Right lobe of liver (tissue), 4 donors: Measurements from ENCODE around the gene CHN1.

Source experiments
- POLR2A ChIP-seq: fragments of 450-650 bp; IDR thresholded peaks from one replicate; pipeline ENCODE4 v1.6.1; 2017; ENCODE audit warnings: antibody characterized with exemption, mild to moderate bottlenecking
- TF ChIP-seq, protein P1 (sequence below), 4 donors: fragments of 200-600 bp in 3 of 4; fragments of 450-650 bp in 1 of 4; IDR thresholded peaks; one replicate each; pipeline versions ENCODE4 v1.5.1 to v1.8.0; 2016 to 2022; ENCODE audit warnings: antibody characterized with exemption in 4 of 4, mild to moderate bottlenecking in 2 of 4
- donor health status: DM: no; HTN: no; CAD: no.
- donor health status: DM: no; HTN: no; CAD: no.
- donor health status: DM: no; HTN: yes; CAD: no.

DNA sequence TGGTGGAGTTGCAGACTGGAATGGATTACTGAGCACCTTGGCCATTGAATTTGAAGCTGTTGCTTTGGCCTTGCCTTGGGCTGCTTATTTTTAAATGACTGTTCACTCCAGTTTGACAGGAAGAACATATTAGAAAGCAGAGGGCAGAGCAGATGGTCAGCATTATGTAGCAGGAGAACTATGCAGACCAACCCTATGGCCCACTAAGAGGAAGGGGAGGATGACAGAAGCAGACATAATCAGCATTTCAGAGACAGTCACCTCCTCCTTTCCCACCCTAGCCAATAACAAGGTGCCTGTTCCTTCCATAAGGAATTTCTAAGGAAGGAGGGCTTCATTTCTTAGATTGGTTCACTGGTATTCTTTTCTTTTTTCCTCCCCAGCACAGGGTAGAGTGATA lies 243.3 kb downstream of the CHN1 start:
- TF ChIP-seq POLR2A = no peak
- TF ChIP-seq, protein P1, sequence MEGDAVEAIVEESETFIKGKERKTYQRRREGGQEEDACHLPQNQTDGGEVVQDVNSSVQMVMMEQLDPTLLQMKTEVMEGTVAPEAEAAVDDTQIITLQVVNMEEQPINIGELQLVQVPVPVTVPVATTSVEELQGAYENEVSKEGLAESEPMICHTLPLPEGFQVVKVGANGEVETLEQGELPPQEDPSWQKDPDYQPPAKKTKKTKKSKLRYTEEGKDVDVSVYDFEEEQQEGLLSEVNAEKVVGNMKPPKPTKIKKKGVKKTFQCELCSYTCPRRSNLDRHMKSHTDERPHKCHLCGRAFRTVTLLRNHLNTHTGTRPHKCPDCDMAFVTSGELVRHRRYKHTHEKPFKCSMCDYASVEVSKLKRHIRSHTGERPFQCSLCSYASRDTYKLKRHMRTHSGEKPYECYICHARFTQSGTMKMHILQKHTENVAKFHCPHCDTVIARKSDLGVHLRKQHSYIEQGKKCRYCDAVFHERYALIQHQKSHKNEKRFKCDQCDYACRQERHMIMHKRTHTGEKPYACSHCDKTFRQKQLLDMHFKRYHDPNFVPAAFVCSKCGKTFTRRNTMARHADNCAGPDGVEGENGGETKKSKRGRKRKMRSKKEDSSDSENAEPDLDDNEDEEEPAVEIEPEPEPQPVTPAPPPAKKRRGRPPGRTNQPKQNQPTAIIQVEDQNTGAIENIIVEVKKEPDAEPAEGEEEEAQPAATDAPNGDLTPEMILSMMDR (IDR thresholded peaks at IDR 0.05) = no peak
